ENCODE measurements around the gene LRRFIP1.

DNA sequence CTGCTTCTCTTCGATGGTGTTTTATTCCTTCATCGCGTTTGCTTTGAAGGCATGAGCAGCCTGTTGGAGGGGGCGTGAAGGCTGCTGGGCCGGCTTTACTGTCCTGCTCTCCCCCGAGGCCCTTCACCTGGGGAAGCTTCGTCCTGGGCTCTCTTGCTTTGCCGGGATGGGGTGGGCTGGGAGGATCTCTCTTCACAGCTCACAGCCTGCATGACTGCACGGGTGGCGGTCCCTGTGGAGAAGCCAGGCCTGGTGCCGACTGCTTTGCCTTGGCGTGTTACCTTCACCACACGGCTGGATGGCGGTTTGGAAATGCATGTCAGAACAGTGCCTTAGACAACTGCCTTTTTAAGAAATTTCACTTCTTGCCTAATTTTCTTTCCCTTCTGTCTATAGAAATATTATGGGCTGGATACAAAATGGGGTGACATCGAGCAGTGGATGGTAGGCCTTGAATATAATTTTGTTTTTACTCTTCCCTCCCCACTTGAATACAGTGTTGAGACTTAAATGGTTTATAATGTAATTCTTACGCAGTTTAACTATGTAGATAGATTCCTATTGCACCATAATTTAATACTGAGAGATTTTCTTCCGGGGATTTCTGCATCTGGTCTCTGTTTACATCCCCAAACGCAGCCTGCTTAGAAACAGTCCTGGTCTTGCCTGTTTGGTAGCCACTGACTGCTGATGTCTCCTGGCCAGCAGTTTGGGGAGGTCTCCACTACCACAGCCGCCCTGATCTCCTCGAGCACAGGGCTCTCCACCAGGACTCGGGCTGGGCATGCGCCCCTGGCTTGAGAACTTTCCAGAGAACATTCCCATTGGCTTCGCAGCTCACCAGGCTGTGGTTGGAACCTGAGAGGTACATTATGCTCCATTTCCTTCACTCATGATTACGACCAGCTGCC is 90.2 kb downstream of the LRRFIP1 start:
- TF ChIP-seq, protein P1, sequence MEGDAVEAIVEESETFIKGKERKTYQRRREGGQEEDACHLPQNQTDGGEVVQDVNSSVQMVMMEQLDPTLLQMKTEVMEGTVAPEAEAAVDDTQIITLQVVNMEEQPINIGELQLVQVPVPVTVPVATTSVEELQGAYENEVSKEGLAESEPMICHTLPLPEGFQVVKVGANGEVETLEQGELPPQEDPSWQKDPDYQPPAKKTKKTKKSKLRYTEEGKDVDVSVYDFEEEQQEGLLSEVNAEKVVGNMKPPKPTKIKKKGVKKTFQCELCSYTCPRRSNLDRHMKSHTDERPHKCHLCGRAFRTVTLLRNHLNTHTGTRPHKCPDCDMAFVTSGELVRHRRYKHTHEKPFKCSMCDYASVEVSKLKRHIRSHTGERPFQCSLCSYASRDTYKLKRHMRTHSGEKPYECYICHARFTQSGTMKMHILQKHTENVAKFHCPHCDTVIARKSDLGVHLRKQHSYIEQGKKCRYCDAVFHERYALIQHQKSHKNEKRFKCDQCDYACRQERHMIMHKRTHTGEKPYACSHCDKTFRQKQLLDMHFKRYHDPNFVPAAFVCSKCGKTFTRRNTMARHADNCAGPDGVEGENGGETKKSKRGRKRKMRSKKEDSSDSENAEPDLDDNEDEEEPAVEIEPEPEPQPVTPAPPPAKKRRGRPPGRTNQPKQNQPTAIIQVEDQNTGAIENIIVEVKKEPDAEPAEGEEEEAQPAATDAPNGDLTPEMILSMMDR (IDR thresholded peaks at IDR 0.05), result no peak
- no peak for TF ChIP-seq POLR2A (IDR thresholded peaks at IDR 0.05)
